ENCODE data around the gene TTYH3.

DNA sequence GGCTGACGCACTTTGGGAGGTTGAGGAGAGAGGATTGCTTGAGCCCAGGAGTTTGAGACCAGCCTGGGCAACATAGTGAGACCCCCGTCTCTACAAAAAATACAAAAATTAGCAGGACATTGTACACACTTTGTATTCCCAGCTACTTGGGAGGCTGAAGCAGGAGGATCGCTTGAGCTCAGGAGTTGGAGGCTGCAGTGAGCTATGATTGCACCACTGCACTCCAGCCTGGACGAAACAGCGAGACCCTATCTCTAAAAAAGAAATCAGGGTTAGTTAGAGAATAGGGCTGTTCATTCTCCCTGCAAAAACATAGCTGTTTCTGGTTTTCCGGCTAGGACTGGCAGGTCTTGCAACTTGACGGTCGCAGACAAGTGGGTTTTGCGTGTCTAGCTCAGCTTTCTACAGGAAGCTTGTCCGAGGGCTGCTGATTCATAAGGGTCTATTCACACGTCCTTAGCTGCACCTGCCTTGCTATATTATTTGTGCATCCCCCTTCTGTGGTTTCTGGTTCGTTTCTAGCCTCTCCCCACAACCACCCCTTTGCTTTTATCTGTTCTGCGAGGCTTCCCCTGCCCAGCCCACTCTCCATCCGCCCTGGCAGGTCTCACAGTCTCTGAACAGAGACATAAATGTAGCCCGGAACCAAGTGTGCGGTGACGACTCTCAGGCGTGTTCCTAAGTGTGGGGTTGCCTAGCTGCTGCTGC lies 66.9 kb downstream of the TTYH3 start:
- TF ChIP-seq, protein P1, sequence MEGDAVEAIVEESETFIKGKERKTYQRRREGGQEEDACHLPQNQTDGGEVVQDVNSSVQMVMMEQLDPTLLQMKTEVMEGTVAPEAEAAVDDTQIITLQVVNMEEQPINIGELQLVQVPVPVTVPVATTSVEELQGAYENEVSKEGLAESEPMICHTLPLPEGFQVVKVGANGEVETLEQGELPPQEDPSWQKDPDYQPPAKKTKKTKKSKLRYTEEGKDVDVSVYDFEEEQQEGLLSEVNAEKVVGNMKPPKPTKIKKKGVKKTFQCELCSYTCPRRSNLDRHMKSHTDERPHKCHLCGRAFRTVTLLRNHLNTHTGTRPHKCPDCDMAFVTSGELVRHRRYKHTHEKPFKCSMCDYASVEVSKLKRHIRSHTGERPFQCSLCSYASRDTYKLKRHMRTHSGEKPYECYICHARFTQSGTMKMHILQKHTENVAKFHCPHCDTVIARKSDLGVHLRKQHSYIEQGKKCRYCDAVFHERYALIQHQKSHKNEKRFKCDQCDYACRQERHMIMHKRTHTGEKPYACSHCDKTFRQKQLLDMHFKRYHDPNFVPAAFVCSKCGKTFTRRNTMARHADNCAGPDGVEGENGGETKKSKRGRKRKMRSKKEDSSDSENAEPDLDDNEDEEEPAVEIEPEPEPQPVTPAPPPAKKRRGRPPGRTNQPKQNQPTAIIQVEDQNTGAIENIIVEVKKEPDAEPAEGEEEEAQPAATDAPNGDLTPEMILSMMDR (conservative IDR thresholded peaks at IDR 0.05) = no peak
- no peak for TF ChIP-seq EZH2 (IDR thresholded peaks at IDR 0.05; ENCODE audit: low read depth)
